ENCODE data around the gene PILRA. TPM values are rescaled to one million over a fixed set of nuclear protein-coding genes. Genes with fewer than 3 reads are reported as not detected.

PILRA gene
- polyA plus RNA-seq, 1 of the 3 experiments (the other 2 are of a cell fraction): 0.89 TPM

- peak overlapping the region; percentile 99 to 100 for H3K27ac ChIP-seq (ENCODE audit: low read depth in 2 of 2, low read length in 1 of 2)
- H3K79me2 ChIP-seq (ENCODE audit: insufficient read depth): peaks cover 61% of the 10 kb centered on the region
Measured at GRCh38 chr7:100430493-100431285, 57.4 kb downstream of the PILRA start.

More at GRCh38 chr7:100430493-100431285, 57.4 kb downstream of the PILRA start:
- H4K20me1 ChIP-seq (ENCODE audit: insufficient read depth): peaks cover 13% of the 10 kb centered on the region
- peaks cover 21% of the 10 kb centered on the region for H3F3A ChIP-seq (replicated peaks; ENCODE audit: insufficient read depth)
- no peaks in the 10 kb centered on the region for H3K27me3 ChIP-seq (ENCODE audit: insufficient read depth)
- H3K4me1 ChIP-seq (ENCODE audit: control insufficient read depth in 1 of 2, insufficient read depth in 2 of 2, low read depth in 1 of 2, low read length in 1 of 2): peaks cover 23 to 49% of the 10 kb centered on the region in 2 experiments; a peak in 3 of 4 replicates
- peaks cover 41 to 43% of the 10 kb centered on the region in 2 experiments for H3K36me3 ChIP-seq (replicated peaks in 1 of 2; ENCODE audit: control insufficient read depth in 1 of 2, insufficient read depth in 2 of 2, low read length in 1 of 2)
- no peaks in the 10 kb centered on the region for H3K9me3 ChIP-seq
- H3K4me2 ChIP-seq: peak overlapping the region; percentile 97
- peak; percentile 59 for DNase-seq
- WGBS (ENCODE audit: low lambda C conversion rate): 38% methylated on average over 30 of the region's 31 CpGs
- H2AFZ ChIP-seq (ENCODE audit: low read depth): no peak overlapping the region
- ChIA-PET CTCF (interaction anchor here (0.7 to 3.2 kb wide), 9 partner anchors 19 to 262 kb away, joined by 3 to 23 read pairs (median 3); partner anchors contain the start of gene NYAP1), POLR2A (interaction anchor here (0.6 to 3.3 kb wide), 5 partner anchors 24 to 342 kb away, joined by 3 to 11 read pairs (median 4); partner anchors contain the start of genes COPS6 and PCOLCE)
- peak overlapping the region; percentile 78 to 95 for H3K4me3 ChIP-seq (ENCODE audit: low read depth in 2 of 2, low read length in 1 of 2)
- H3K9me2 ChIP-seq: no peaks in the 10 kb centered on the region
- TF ChIP-seq NFIC (IDR thresholded peaks at IDR 0.05; ENCODE audit: borderline replicate concordance): no peak
- no peak for TF ChIP-seq MXI1 (IDR thresholded peaks at IDR 0.05; ENCODE audit: low read depth, low read length)
- TF ChIP-seq USF1 (IDR thresholded peaks at IDR 0.05; ENCODE audit: borderline replicate concordance, low read depth): no peak
- no peak for TF ChIP-seq IRF3 (IDR thresholded peaks at IDR 0.05; ENCODE audit: low read depth, low read length)
- TF ChIP-seq JUND (IDR thresholded peaks at IDR 0.05): no peak
- TF ChIP-seq, protein P1, sequence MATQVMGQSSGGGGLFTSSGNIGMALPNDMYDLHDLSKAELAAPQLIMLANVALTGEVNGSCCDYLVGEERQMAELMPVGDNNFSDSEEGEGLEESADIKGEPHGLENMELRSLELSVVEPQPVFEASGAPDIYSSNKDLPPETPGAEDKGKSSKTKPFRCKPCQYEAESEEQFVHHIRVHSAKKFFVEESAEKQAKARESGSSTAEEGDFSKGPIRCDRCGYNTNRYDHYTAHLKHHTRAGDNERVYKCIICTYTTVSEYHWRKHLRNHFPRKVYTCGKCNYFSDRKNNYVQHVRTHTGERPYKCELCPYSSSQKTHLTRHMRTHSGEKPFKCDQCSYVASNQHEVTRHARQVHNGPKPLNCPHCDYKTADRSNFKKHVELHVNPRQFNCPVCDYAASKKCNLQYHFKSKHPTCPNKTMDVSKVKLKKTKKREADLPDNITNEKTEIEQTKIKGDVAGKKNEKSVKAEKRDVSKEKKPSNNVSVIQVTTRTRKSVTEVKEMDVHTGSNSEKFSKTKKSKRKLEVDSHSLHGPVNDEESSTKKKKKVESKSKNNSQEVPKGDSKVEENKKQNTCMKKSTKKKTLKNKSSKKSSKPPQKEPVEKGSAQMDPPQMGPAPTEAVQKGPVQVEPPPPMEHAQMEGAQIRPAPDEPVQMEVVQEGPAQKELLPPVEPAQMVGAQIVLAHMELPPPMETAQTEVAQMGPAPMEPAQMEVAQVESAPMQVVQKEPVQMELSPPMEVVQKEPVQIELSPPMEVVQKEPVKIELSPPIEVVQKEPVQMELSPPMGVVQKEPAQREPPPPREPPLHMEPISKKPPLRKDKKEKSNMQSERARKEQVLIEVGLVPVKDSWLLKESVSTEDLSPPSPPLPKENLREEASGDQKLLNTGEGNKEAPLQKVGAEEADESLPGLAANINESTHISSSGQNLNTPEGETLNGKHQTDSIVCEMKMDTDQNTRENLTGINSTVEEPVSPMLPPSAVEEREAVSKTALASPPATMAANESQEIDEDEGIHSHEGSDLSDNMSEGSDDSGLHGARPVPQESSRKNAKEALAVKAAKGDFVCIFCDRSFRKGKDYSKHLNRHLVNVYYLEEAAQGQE (IDR thresholded peaks at IDR 0.05; ENCODE audit: low read depth, low read length): no peak
- no peak for TF ChIP-seq GABPA (IDR thresholded peaks at IDR 0.05; ENCODE audit: low read depth)
- TF ChIP-seq FOXM1 (IDR thresholded peaks at IDR 0.05; ENCODE audit: low read depth): no peak
- H3K9ac ChIP-seq: peak overlapping the region; percentile 99

Measured in SK-N-SH (cell line).